Astrocyte (in vitro differentiated cells and primary cell): Measurements from ENCODE around the gene EMC10.

Experiments
- EZH2 ChIP-seq: IDR thresholded peaks from 2 replicates; pipeline ENCODE4 v1.6.1; 2012; ENCODE audit warnings: mild to moderate bottlenecking, low read length, inconsistent platforms; ENCODE audit not compliant: insufficient read depth
- TF ChIP-seq, protein P1 (sequence below): IDR thresholded peaks from 2 replicates; pipeline ENCODE4 v1.5.1; 2011; ENCODE audit warnings: low read depth, mild to moderate bottlenecking, inconsistent platforms, low read length, moderate library complexity; ENCODE audit not compliant: insufficient read depth

DNA sequence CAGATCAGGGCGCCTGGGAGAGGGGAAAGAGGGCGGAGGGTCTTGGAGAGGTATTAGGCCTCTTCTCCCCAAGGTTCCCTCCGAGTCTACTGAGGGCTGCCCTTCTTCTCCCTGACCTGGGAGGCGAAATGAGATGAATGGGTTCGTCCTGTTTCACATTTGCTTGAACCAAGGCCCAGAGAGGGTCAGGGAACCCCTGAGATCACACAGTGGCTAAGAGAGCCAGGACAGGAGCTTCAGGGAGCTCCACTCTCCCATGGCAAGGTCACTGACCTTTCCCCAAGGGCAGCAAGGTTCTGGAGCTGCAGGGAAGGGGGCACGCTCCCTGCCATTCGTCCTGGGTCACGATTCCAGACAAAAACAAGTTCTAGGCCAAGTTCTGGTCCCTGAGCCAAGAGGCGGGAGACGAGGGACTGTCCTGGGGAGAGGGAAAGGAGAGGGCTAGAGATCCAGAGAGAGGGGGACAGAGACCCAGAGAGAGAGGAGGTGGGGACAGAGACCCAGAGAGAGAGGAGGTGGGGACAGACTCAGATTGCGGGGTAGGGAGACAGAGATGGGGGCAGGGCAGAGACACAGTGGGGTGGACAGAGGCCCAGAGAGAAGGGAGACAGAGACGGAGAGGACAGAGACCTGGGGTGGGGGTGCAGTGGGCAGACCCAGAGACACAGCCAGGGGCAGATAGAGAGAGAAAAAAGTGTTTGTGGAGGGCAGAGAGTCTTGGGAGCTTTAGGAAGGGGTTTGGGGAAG, 36.9 kb downstream of the EMC10 start:
- TF ChIP-seq, protein P1, sequence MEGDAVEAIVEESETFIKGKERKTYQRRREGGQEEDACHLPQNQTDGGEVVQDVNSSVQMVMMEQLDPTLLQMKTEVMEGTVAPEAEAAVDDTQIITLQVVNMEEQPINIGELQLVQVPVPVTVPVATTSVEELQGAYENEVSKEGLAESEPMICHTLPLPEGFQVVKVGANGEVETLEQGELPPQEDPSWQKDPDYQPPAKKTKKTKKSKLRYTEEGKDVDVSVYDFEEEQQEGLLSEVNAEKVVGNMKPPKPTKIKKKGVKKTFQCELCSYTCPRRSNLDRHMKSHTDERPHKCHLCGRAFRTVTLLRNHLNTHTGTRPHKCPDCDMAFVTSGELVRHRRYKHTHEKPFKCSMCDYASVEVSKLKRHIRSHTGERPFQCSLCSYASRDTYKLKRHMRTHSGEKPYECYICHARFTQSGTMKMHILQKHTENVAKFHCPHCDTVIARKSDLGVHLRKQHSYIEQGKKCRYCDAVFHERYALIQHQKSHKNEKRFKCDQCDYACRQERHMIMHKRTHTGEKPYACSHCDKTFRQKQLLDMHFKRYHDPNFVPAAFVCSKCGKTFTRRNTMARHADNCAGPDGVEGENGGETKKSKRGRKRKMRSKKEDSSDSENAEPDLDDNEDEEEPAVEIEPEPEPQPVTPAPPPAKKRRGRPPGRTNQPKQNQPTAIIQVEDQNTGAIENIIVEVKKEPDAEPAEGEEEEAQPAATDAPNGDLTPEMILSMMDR: no peak
- TF ChIP-seq EZH2: no peak
